HL-60/S4 treated with retinoic acid at 250 ng/mL for 4 days and 3 days (cell line): ENCODE measurements around the gene FAM98B.

Experiments
- in situ Hi-C: fragments of 300-500 bp; cut with MboI; formaldehyde crosslinking; loops from 2 replicates; pipeline ENCODE4 v1.7.0; 2022; ENCODE audit warnings: low sequenced_read_pairs

The FAM98B gene

DNA sequence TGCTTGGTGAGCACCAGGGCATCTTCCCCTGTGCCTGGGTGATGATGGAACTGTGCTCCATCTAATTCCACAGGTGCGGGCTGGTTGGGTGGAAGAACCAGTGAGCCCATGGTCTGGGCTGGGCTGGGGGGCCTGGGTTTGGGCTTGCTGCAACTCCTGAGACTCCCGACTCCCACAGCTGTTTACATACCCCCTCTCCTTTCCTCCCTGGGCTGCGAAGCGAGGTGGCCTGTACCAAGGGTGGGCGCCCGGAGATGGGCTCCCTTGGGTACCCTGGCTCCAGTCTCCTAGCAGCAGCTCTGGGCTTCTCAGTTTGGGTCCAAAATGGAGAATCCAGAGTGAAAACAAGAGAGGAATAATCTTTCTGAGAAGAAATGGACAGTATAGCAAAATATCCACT, 5.6 kb downstream of the FAM98B start:
- in situ Hi-C loops: no loop called here

- in situ Hi-C loops: no loop called here
Measured at GRCh38 chr15:38460543-38460942, 6.6 kb downstream of the FAM98B start.

- in situ Hi-C loops: no loop called here
Measured at GRCh38 chr15:38461066-38461833, 7.3 kb downstream of the FAM98B start.

DNA sequence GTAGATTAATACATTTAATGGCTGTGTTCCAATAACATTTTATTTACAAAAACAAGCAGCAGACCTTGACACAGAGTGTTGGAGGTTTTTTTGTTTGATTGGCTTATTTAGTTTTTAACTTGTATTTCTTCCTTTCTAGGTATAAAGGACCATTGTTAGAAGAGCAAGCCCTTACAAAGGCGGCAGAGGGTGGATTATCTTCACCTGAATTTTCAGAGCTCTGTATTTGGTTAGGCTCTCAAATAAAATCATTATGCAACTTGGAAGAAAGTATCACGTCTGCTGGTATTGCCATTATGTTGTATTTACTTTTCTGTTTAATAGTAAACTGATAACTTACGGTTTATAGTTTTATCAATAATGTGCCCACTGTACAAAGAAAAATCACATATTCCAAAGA, 10.0 kb downstream of the FAM98B start:
- in situ Hi-C loops: no loop called here

DNA sequence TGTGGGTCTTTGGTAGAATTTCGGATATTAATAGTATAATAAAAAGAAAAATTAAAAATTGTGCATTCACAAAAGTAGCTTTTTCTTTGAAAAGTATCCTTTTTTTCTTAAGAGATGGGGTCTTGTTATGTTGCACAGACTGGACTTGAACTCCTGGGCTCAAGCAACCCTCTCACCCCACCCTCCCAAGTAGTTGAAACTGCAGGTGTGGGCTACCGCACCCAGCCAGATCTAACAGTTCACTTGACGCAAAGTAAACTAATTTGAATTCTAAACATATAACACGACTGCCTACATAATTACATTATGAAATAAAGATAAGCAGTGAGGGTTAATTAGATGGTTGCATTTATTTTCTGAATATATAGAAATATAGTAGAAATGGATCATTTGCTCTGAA, 10.7 kb downstream of the FAM98B start:
- in situ Hi-C loops: no loop called here

DNA sequence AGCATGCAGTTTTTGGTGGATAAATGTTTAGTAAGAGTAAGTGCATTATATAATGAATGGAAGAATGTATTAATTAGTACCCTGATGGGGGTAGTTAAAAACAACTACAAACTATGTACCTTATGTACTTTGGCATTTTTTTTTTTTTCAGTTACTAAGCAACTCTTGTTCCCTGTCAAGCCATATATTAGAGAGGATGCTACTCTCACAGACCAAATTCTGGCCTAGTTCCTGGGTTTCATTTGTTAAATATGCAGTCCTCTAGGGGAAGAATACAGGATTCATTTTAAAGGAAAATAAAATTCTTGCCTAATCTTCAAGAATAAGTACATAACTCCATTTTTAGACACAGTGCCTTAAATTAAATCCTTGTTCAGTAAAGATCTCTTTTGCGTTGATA, 16.9 kb downstream of the FAM98B start:
- in situ Hi-C loops: no loop called here

GRCh38 chr15:38471974-38472373, 18.0 kb downstream of the FAM98B start:
- in situ Hi-C loops: no loop called here

GRCh38 chr15:38474155-38474757, 20.3 kb downstream of the FAM98B start:
- in situ Hi-C loops: no loop called here

DNA sequence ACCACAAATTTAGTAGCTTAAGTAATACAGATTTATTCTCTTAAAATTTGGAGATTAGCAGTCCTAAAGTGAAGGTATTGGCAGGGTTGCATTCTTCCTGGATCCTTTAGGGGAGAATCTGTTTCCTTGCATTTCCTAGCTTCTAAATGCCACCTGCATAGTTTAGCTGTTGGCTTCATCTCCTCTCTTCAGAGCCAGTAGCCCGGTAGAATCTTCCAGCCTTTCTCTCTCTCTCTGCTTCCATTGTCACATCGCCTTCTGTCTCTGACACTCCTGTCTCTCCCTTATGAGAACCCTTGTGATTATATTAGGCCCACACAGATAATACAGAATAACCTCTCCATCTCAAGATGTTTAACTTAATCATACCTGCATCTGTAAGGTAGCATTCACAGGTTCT, 21.4 kb downstream of the FAM98B start:
- in situ Hi-C loops: no loop called here

- in situ Hi-C loops: no loop called here
Measured at GRCh38 chr15:38476120-38476519, 22.2 kb downstream of the FAM98B start.

DNA sequence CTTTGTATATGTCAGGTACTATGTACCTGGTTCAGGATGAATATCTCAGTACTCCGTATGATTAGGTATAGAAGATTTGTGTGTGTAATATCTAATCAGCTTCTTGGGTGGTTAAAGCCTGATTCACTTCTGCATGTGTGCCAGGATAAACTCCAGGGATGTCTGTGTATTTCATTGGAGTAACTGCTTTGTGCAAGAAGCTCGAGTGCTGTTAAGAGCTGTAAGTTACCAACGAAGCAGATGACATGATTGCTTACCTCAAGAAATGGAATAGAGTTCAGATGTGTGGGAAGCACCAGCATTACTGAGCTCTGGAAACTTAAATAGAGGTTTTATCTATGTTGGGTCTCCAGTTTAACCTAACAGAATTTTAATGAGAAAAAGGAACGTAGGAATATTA, 23.7 kb downstream of the FAM98B start:
- in situ Hi-C loops: no loop called here

- in situ Hi-C loops: no loop called here
Measured at GRCh38 chr15:38479266-38479665, 25.3 kb downstream of the FAM98B start.

GRCh38 chr15:38479756-38480155, 25.8 kb downstream of the FAM98B start:
- in situ Hi-C loops: no loop called here

GRCh38 chr15:38481113-38481512, 27.2 kb downstream of the FAM98B start:
- in situ Hi-C loops: no loop called here

DNA sequence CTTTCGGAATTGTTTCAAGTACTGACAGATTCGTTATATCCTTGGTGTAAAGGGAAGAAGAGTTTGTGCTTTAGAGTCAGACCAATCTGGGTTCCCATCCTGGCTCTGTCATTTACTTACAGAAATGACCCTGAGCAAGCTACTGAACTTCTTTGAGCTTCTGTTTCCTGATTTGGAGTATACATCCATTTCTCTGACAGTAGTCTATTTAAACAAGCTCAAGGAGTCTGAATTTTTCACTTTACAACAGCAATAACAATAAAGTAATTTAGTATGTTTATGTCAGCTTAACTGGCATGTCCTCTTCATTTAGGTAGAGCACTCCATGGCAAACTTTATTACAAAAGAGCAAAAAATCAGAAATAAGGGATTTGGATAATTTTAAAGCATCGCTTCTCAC, 27.8 kb downstream of the FAM98B start:
- in situ Hi-C loops: no loop called here

GRCh38 chr15:38482572-38482971, 28.6 kb downstream of the FAM98B start:
- in situ Hi-C loops: no loop called here

DNA sequence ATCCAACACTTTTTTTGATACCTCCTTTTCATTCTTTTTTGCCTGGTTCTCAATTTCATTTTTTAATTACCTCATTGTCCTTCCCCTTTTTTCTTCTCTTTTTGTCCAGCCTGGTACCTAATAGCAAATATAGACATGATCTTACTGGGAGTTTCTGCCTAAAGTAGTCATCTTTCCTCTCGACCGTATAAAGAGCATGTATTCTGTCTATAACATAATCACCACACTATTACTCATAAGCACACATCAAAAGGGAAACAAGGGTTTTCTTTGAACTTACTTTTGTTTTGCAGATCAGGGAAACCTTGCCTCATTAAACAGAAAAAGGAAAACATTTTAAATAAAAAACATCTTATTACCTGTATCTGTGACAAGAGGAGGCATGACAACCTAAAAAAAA, 33.0 kb downstream of the FAM98B start:
- in situ Hi-C loops: no loop called here

DNA sequence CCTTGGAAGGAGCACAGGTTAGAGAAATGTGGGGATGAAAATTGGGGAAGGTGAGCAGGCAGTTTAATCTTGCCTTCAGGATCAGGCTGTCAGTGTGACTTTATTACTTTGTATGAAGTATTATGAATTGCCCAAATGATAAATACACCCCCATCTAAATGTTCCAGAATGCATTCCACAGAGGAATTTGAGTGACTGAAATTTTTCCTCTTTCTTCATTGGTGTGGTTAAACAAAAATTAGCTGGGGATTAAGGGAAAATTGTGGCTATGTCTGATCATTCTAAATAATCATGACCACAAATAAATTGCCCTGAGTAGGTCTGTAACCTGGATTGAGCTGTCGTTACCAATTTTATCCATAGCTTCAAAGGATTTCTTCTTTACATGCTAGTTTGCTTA, 33.5 kb downstream of the FAM98B start:
- in situ Hi-C loops: no loop called here

- in situ Hi-C loops: no loop called here
Measured at GRCh38 chr15:38490242-38490922, 36.5 kb downstream of the FAM98B start.

- in situ Hi-C loops: no loop called here
Measured at GRCh38 chr15:38496151-38496550, 42.2 kb downstream of the FAM98B start.

GRCh38 chr15:38499651-38500050, 45.7 kb downstream of the FAM98B start:
- in situ Hi-C loops: no loop called here

DNA sequence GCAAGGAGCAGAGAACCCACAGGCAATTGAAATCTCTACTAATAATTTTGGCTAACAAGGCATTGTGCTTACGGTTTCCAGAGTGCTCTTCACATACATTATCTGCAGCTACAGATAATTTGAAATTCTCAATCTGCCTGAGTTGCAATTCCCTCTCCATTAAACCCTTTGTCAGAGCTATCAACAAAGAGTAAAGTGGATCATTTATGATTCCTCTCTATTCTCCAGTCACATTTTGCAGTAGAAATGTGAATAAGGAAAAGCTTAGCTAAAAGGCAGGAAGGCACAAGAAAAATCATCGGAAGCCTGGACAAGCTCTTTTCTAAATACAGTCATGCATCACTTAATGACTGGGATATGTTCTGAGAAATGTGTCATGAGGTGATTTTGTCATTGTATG, 49.6 kb downstream of the FAM98B start:
- in situ Hi-C loops: no loop called here
